NCI-H226 (cell line): ENCODE measurements around the gene ACBD7.

Experiments used
- DNase-seq: peaks from one replicate; pipeline ENCODE4 v3.0.0-alpha.2; 2015

Gene ACBD7

GRCh38 chr10:15088428-15089261 is at the start of gene ACBD7:
TSS of gene ACBD7 (minus strand) at chr10:15088776. CDS start at chr10:15088728, 48 bp downstream.
- peak; percentile 87 for DNase-seq

- DNase-seq: no peak
These were observed 49.1 kb upstream of the ACBD7 start for GRCh38 chr10:15137636-15138035.

- no peak for DNase-seq
These were observed 48.4 kb upstream of the ACBD7 start for GRCh38 chr10:15137036-15137359.

DNA sequence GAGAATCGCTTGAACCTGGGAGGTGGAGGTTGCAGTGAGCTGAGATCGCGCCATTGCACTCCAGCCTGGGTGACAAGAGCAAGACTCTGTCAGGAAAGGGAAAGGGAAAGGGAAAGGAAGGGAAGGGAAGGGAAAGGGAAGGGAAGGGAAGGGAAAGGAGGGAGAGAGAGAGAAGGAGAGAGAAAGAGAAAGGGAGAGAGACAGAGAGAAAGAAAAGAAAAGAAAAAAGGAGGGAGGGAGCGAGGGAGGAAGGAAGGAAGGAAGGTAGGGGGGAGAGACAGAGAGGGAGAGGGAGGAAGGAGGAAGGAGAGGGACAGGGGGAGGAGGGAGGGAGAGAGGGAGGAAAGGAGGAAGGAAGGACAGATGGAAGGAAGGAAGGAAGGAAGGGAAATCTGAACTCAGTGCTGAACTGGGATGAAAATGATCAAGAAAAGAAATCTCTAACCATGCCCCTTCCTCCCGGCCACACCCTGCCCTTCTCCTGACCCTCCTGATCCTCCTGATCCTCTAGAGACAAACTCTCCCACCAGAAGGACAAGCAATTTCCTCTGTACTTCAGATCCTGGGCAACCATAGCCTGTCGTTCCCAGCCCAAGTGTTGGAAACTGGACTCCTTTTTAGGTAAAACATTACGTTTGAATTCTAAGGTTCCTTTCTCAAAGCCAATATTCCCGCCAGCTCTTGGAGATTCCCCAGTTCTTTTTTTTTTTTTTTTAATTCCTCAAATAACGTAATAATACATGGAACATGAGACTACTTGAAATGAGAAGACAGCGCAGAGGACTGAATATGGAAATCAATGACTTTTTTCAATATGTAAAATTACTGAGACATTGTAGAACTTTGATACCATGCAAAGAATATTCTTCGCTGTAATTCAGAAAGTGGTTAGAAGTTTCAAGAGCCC is 47.8 kb upstream of the ACBD7 start:
- no peak for DNase-seq

GRCh38 chr10:15131330-15131729 is 42.8 kb upstream of the ACBD7 start:
- no peak for DNase-seq

GRCh38 chr10:15124908-15125307 is 36.3 kb upstream of the ACBD7 start:
- DNase-seq: no peak

DNA sequence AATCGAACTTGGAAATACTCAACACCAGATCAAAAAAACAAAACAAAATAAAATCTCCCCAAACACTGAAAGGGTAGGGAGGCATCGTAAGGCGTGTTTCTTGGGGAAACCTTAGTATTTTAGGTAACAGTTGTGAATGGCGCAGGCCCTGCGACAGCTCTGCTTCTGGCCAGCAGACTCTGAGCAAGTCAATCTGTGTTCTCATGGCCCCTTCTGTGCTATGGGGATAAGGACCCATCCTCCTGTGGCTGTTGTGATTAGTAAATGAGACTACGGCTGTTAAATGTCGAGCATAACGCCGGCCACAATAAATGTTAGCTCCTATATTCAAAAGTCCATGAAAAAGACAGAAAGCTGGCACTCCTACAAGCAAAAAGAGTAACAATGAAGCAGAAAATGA is 35.6 kb upstream of the ACBD7 start:
- DNase-seq: no peak

DNA sequence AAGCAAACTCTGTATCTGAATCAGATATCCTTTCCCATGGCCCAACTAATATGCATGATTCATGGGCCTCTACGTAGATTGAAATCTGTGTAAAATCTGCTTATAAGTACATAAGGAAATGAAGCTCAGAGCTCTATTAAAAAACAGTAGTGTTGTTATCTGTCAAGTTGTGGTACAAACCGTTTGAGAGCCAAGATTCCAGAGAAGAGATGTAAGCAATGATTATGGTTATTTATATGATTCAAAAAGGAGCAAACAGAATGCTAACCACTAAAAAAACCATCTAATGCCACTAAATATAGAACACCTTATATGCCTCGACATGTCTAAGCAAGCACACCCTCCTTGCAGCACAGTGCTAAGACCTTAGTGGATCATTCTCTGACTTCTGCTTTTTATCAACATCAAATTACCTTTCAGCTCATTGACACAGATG is 35.2 kb upstream of the ACBD7 start:
- DNase-seq: peak; percentile 53

- no peak for DNase-seq
These were observed 34.0 kb upstream of the ACBD7 start for GRCh38 chr10:15122477-15123030.

DNA sequence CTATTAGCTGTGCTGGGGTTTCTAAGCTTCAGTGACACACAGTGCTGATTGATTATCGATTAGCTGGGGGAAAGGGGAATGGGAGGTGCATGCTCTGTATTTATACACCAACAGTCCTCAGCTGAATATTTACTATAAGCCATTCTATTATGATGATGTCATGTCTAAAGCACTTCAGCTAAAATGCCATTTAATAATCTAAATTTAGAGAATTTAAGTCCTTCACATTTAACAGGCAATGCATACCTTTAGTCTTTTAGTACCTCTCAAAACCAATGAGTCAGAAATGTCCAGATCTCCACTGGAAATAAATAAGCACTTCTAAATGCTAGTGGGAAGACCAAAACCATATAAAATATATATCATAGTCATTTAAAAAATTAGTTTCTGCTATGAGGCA is 33.1 kb upstream of the ACBD7 start:
- DNase-seq: peak; percentile 15

- peak; percentile 16 for DNase-seq
These were observed 31.9 kb upstream of the ACBD7 start for GRCh38 chr10:15120523-15120922.

GRCh38 chr10:15118615-15119014 is 30.0 kb upstream of the ACBD7 start:
- no peak for DNase-seq

GRCh38 chr10:15116225-15116624 is 27.6 kb upstream of the ACBD7 start:
- DNase-seq: no peak

- no peak for DNase-seq
These were observed 25.2 kb upstream of the ACBD7 start for GRCh38 chr10:15113766-15114165.

DNA sequence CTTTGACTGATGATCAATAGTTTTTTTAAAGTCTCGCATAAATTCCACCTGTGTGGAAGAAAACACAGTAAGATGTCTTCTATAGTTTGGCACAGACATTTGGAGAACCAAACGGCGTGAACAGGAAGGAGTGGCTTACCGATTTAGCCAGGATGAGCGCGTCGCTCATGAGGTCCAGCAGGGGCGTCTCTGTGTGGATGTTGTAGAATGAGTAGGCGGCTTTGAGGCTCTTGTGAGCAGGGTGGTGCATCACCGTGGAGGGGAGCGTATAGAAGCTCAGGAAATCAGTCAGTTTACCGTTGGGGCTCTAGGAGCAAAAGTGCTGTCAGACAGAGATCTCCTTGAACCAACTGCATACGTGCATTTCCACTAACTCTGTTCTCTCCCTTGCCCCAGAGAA is 24.1 kb upstream of the ACBD7 start:
- no peak for DNase-seq

- DNase-seq: peak; percentile 41
These were observed 17.9 kb upstream of the ACBD7 start for GRCh38 chr10:15106352-15107013.

- DNase-seq: no peak
These were observed 14.9 kb upstream of the ACBD7 start for GRCh38 chr10:15103513-15103912.

GRCh38 chr10:15099886-15100285 is 11.3 kb upstream of the ACBD7 start:
- no peak for DNase-seq

GRCh38 chr10:15097011-15097812 is 8.6 kb upstream of the ACBD7 start, which contains the start of gene RPP38:
TSS of gene RPP38 (plus strand) at chr10:15097355. CDS start at chr10:15103315, 5,960 bp downstream.
- DNase-seq: peak; percentile 93

- no peak for DNase-seq
These were observed 8.1 kb upstream of the ACBD7 start for GRCh38 chr10:15096661-15097010.

- no peak for DNase-seq
These were observed 4.4 kb upstream of the ACBD7 start for GRCh38 chr10:15092855-15093408.

- DNase-seq: no peak
These were observed 2.8 kb upstream of the ACBD7 start for GRCh38 chr10:15091418-15091817.
